GM18520 (cell line): ENCODE data around the gene PARD6G.

ENCODE experiments used
- ATAC-seq: cut with Tn5 transposase; IDR thresholded peaks from one replicate; pipeline ENCODE4 v1.9.1; 2021; ENCODE audit not compliant: unreplicated experiment

Gene PARD6G

DNA sequence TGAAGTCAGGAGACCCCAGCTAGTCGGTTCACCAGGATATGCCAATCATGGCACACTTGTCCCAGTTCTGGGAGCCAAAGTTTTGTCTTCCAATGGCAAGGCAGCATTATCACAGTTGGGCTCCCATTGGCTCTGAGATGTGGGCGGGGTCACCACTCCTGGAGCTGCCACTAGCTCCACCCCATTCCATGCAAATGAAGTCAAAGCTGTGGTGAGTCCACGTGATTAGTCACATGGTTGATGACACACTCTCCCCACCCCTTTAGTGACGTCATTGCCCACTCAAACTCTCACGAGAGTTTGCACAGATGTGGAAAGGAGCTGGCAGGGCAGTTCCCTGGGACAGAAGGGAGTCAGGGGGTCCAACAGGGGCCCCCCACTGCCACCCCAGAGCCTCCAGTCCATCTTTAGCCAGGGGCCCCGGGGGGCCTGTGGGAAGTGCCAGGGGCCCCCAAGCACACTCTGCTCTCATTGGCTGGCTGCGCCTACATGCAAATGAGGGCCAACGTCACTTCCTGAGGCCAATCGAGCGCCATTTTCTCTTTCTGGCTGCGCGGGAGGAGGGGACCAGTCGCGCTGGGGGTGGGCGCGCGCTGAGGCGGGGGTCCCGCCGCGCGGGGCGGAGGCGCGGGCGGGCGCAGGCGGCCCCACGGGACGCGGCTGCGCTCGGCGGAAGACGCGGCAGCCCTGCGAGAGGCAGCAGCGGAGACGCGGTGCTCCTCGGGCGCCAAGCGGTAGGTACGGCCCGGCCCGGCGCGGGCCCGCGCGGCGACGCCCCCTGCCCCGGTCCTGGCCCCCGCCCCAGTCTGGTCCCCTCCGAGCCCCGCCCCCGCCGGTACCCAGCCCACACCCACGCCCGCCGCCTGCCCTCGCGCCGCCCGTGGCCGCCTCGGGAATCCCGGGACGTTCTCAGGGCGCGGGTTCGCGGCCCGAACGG lies 138.3 kb downstream of the PARD6G start, which contains the start of gene ADNP2:
TSS of gene ADNP2 (plus strand) at position 524 of the 937 bp plus-strand sequence. CDS start 8,281 bp downstream, outside the sequence.
- ATAC-seq = peak; percentile 51

- ATAC-seq = no peak
These were observed 139.2 kb downstream of the PARD6G start for GRCh38 chr18:80108121-80108536.

GRCh38 chr18:80107426-80107825 lies 139.9 kb downstream of the PARD6G start:
- ATAC-seq = no peak
